ENCODE data around the gene TAOK3.

DNA sequence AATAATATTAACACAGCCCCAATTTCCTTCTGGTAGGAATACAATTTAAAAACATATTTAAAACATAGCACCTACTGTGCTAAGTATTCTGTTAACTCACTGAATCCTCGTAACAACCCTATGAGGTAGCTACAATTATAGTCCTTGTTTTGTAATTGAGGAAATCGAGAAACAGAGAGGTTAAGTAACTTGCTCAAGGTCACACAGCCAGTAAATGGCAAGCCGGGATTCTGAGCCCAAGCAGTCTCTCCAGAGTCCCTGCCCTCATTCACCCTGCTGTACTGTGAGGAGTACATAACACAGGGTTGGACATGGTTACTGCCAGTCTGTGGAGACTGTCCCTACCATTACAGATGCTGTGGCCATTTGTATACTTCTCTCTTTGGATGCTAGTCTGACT lies 48.0 kb upstream of the TAOK3 start:
- TF ChIP-seq, protein P1, sequence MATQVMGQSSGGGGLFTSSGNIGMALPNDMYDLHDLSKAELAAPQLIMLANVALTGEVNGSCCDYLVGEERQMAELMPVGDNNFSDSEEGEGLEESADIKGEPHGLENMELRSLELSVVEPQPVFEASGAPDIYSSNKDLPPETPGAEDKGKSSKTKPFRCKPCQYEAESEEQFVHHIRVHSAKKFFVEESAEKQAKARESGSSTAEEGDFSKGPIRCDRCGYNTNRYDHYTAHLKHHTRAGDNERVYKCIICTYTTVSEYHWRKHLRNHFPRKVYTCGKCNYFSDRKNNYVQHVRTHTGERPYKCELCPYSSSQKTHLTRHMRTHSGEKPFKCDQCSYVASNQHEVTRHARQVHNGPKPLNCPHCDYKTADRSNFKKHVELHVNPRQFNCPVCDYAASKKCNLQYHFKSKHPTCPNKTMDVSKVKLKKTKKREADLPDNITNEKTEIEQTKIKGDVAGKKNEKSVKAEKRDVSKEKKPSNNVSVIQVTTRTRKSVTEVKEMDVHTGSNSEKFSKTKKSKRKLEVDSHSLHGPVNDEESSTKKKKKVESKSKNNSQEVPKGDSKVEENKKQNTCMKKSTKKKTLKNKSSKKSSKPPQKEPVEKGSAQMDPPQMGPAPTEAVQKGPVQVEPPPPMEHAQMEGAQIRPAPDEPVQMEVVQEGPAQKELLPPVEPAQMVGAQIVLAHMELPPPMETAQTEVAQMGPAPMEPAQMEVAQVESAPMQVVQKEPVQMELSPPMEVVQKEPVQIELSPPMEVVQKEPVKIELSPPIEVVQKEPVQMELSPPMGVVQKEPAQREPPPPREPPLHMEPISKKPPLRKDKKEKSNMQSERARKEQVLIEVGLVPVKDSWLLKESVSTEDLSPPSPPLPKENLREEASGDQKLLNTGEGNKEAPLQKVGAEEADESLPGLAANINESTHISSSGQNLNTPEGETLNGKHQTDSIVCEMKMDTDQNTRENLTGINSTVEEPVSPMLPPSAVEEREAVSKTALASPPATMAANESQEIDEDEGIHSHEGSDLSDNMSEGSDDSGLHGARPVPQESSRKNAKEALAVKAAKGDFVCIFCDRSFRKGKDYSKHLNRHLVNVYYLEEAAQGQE (IDR thresholded peaks at IDR 0.05; ENCODE audit: low read depth, low read length): no peak
- TF ChIP-seq, protein P2, sequence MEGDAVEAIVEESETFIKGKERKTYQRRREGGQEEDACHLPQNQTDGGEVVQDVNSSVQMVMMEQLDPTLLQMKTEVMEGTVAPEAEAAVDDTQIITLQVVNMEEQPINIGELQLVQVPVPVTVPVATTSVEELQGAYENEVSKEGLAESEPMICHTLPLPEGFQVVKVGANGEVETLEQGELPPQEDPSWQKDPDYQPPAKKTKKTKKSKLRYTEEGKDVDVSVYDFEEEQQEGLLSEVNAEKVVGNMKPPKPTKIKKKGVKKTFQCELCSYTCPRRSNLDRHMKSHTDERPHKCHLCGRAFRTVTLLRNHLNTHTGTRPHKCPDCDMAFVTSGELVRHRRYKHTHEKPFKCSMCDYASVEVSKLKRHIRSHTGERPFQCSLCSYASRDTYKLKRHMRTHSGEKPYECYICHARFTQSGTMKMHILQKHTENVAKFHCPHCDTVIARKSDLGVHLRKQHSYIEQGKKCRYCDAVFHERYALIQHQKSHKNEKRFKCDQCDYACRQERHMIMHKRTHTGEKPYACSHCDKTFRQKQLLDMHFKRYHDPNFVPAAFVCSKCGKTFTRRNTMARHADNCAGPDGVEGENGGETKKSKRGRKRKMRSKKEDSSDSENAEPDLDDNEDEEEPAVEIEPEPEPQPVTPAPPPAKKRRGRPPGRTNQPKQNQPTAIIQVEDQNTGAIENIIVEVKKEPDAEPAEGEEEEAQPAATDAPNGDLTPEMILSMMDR (IDR thresholded peaks at IDR 0.05 in 2 of 3, conservative IDR thresholded peaks at IDR 0.05 in 1 of 3; ENCODE audit: control insufficient read depth in 2 of 3, extremely low read depth in 1 of 3, insufficient read depth in 1 of 3, low read depth in 3 of 3, low read length in 3 of 3): no peak
- TF ChIP-seq, protein P3, sequence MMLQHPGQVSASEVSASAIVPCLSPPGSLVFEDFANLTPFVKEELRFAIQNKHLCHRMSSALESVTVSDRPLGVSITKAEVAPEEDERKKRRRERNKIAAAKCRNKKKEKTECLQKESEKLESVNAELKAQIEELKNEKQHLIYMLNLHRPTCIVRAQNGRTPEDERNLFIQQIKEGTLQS (IDR thresholded peaks at IDR 0.05; ENCODE audit: borderline replicate concordance, extremely low read depth, low read depth, low read length): no peak
